NCI-H2107 treated with DMSO at 0.1 percent for 48 hours (cell line): ENCODE results near the gene C1orf53.

Experiments used
- DNase-seq: peaks from one replicate; lab custom pipeline; 2025; ENCODE audit not compliant: unreplicated experiment; lab: John Stamatoyannopoulos, UW

Gene C1orf53

GRCh38 chr1:197907846-197908616 is 5.6 kb downstream of the C1orf53 start:
- DNase-seq = no peak

- DNase-seq = no peak
These were observed 6.3 kb downstream of the C1orf53 start for GRCh38 chr1:197908716-197909220.

- DNase-seq = no peak
These were observed 7.0 kb downstream of the C1orf53 start for GRCh38 chr1:197909384-197909783.

GRCh38 chr1:197910120-197910991 is 7.9 kb downstream of the C1orf53 start:
- no peak for DNase-seq

- peak; percentile 16 for DNase-seq
These were observed 8.9 kb downstream of the C1orf53 start for GRCh38 chr1:197911111-197911856.

- DNase-seq = peak; percentile 6
These were observed 9.6 kb downstream of the C1orf53 start for GRCh38 chr1:197911857-197912696.

- no peak for DNase-seq
These were observed 10.5 kb downstream of the C1orf53 start for GRCh38 chr1:197912739-197913494.

GRCh38 chr1:197913495-197914276 is 11.3 kb downstream of the C1orf53 start:
- no peak for DNase-seq

- DNase-seq = no peak
These were observed 12.1 kb downstream of the C1orf53 start for GRCh38 chr1:197914510-197914909.

GRCh38 chr1:197915260-197915861 is 12.9 kb downstream of the C1orf53 start:
- no peak for DNase-seq

- peak; percentile 50 for DNase-seq
These were observed 13.6 kb downstream of the C1orf53 start for GRCh38 chr1:197915862-197916499.

- no peak for DNase-seq
These were observed 14.1 kb downstream of the C1orf53 start for GRCh38 chr1:197916500-197916983.

- DNase-seq = no peak
These were observed 15.6 kb downstream of the C1orf53 start for GRCh38 chr1:197917805-197918651.

- DNase-seq = no peak
These were observed 16.4 kb downstream of the C1orf53 start for GRCh38 chr1:197918807-197919345.

- DNase-seq = no peak
These were observed 17.1 kb downstream of the C1orf53 start for GRCh38 chr1:197919346-197920066.

- no peak for DNase-seq
These were observed 17.6 kb downstream of the C1orf53 start for GRCh38 chr1:197920067-197920396.
